Stomach (tissue), 9 donors: Measurements from ENCODE around the gene LRIG3. TPM values are rescaled to one million over a fixed set of nuclear protein-coding genes. Genes with fewer than 3 reads are reported as not detected.

Experiments used
- DNase-seq, 2 donors: peaks; one replicate each; pipeline versions ENCODE4 v3.0.0 to v3.0.0-alpha.2; 2013 to 2019
- H3K27ac ChIP-seq, 5 donors: fragments of 200-600 bp in 4 of 5; sonication (generic) in 4 of 5; one replicate each; pipeline ENCODE4 v1.5.1; 2013 to 2019; ENCODE audit warnings: mild to moderate bottlenecking in 1 of 5, moderate library complexity in 1 of 5
- H3K27me3 ChIP-seq, 3 donors: fragments of 200-600 bp; sonication (generic); one replicate each; pipeline ENCODE4 v1.5.1; 2017 to 2019; ENCODE audit warnings: mixed run types in 1 of 3
- H3K36me3 ChIP-seq, 4 donors: fragments of 200-600 bp; sonication (generic); 1 replicate in 3 of 4; 2 replicates in 1 of 4; pipeline ENCODE4 v1.5.1; 2016 to 2019
- H3K4me1 ChIP-seq, 4 donors: fragments of 200-600 bp; sonication (generic); one replicate each; pipeline ENCODE4 v1.5.1; 2016 to 2019
- H3K4me3 ChIP-seq, 4 donors: fragments of 200-600 bp; sonication (generic) in 3 of 4; one replicate each; pipeline ENCODE4 v1.5.1; 2016 to 2019; ENCODE audit warnings: mild to moderate bottlenecking in 1 of 4
- H3K9me3 ChIP-seq, 4 donors: fragments of 200-600 bp; sonication (generic); one replicate each; pipeline ENCODE4 v1.5.1; 2016 to 2019
- EP300 ChIP-seq: sonication (generic); formaldehyde crosslinking; IDR thresholded peaks from one replicate; pipeline ENCODE4 v1.6.1; 2017; ENCODE audit warnings: antibody characterized with exemption
- POLR2A ChIP-seq, 4 donors: fragments of 450-650 bp; IDR thresholded peaks; one replicate each; pipeline ENCODE4 v1.6.1; 2016; ENCODE audit warnings: antibody characterized with exemption in 4 of 4, control low read depth in 2 of 4, mild to moderate bottlenecking in 1 of 4, moderate library complexity in 1 of 4
- POLR2AphosphoS5 ChIP-seq, 3 donors: sonication (generic); formaldehyde crosslinking; IDR thresholded peaks; one replicate each; pipeline ENCODE4 v1.6.1; 2016; ENCODE audit warnings: antibody characterized with exemption in 3 of 3
- WGBS, 5 donors: extraction: QIAGEN DNeasy Blood & Tissue Kit in 3 of 5; methylation state at CpG; one replicate each; pipeline versions ENCODE4 v1.1.5 to v1.1.7; 2013 to 2018; 5-methylcytosine and 5-hydroxymethylcytosine counted together
- intact Hi-C: fragments of 100-400 bp; cut with DNase I; formaldehyde crosslinking; loops from one replicate; pipeline ENCODE4 v1.15.1; 2023; ENCODE audit warnings: low total_unique reads
- polyA plus RNA-seq, 3 donors: library from polyadenylated mRNA; stranded (reverse); fragments of 200-250 nt; gene quantifications; one replicate each; pipeline ENCODE4 v1.2.3, GENCODE V29; 2013
- total RNA-seq, 5 donors: library from RNA; depleted of rRNA; stranded (reverse); fragments of >200 nt; gene quantifications; one replicate each; pipeline versions ENCODE4 v1.1.0 to v1.2.3, GENCODE V29; 2014 to 2016
- TF ChIP-seq, protein P1 (sequence below), 7 experiments: fragments of 450-650 bp in 4 of 7; fragments of 200-600 bp in 3 of 7; sonication (generic) in 3 of 7; IDR thresholded peaks; one replicate each; pipeline ENCODE4 v1.5.1; 2016 to 2019; ENCODE audit warnings: antibody characterized with exemption in 7 of 7, control low read depth in 2 of 7, mild to moderate bottlenecking in 1 of 7
- donor health status: healthy with polysubstance abuse.
- donor health status: Bipolar disorder and iron deficiency.
- donor health status: healthy.

LRIG3 gene
- total and polyA plus RNA-seq, 8 donors, result 4.8 to 330 (median 45.3) TPM

DNA sequence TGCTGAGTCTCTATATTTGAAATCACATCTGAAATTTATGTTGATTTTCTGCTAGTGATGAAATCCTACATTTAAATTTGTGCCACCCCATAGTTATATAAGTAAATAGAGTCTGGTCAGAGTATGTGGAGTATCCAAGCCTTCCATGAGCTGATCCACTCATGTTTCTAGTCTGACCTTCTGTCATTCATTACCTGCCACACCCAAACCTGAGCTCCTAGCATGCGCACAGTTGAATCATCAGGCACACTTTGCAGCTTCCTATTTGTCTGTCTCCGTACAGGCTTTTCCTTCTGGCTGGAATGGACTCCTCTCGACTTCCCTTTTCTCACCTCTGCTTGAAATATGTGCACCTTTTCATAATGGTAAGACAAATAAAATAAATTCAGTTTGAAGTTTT is 45.3 kb upstream of the LRIG3 start:
- H3K4me3 ChIP-seq, result no peak overlapping the region
- H3K9me3 ChIP-seq, result no peaks in the 10 kb centered on the region
- H3K4me1 ChIP-seq, result no peaks in the 10 kb centered on the region
- no peaks in the 10 kb centered on the region for H3K27me3 ChIP-seq
- DNase-seq, result no peak
- H3K27ac ChIP-seq, result no peak overlapping the region
- no peaks in the 10 kb centered on the region for H3K36me3 ChIP-seq
- 76 to 96% (median 92%) methylated on average over 3 of the region's 3 CpGs for WGBS, 5 donors
- TF ChIP-seq POLR2AphosphoS5 (IDR thresholded peaks at IDR 0.05), result no peak
- no peak for TF ChIP-seq POLR2A (IDR thresholded peaks at IDR 0.05)
- TF ChIP-seq EP300, result no peak
- TF ChIP-seq, protein P1, sequence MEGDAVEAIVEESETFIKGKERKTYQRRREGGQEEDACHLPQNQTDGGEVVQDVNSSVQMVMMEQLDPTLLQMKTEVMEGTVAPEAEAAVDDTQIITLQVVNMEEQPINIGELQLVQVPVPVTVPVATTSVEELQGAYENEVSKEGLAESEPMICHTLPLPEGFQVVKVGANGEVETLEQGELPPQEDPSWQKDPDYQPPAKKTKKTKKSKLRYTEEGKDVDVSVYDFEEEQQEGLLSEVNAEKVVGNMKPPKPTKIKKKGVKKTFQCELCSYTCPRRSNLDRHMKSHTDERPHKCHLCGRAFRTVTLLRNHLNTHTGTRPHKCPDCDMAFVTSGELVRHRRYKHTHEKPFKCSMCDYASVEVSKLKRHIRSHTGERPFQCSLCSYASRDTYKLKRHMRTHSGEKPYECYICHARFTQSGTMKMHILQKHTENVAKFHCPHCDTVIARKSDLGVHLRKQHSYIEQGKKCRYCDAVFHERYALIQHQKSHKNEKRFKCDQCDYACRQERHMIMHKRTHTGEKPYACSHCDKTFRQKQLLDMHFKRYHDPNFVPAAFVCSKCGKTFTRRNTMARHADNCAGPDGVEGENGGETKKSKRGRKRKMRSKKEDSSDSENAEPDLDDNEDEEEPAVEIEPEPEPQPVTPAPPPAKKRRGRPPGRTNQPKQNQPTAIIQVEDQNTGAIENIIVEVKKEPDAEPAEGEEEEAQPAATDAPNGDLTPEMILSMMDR (IDR thresholded peaks at IDR 0.05), result no peak
- intact Hi-C loops, result no loop called here

DNA sequence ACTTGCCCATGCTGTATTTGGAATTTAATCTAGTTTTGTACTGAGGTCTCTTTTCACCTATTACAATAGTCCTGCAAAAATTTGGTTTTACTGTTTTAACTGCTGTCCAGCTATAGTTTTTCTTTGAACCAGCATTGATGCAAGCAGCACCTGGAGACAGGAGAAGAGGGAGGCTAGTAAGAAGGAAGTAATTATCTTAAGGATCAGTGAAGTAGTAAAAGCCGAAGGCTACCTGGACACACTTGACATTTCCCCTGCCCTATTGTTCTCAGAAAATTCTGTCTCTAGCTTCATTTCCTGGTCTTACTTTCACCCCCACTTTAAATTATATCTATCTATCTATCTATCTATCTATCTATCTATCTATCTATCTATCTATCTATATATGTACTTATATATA is 43.5 kb upstream of the LRIG3 start:
- H3K36me3 ChIP-seq, result no peaks in the 10 kb centered on the region
- TF ChIP-seq POLR2AphosphoS5 (IDR thresholded peaks at IDR 0.05), result no peak
- no peak overlapping the region for H3K4me3 ChIP-seq
- H3K27ac ChIP-seq, result no peak overlapping the region
- H3K9me3 ChIP-seq, result no peaks in the 10 kb centered on the region
- no peaks in the 10 kb centered on the region for H3K4me1 ChIP-seq
- 53 to 77% (median 74%) methylated on average over 1 of the region's 1 CpG for WGBS, 5 donors
- intact Hi-C loops, result no loop called here
- DNase-seq, result no peak
- no peaks in the 10 kb centered on the region for H3K27me3 ChIP-seq

DNA sequence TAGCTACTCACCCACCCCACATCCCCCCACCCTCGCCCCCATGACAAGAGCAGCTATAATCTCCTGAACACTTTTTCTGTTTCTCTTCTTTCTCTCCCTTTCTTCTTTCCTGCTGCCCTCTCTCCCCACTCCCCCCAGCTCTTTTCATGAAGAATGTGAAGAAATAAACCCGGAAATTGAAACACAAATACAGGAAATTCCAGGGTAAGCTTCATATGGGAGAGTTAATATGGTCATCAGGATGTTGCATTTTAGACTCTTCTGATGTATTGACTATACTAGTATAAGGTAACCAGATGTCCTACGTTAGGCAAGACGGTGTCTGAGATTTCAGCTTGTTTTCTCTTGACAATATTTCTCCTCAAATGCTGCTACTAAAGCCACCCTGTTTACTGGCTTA is 41.6 kb upstream of the LRIG3 start:
- no peaks in the 10 kb centered on the region for H3K9me3 ChIP-seq
- H3K27ac ChIP-seq, result no peak overlapping the region
- H3K4me1 ChIP-seq, result no peaks in the 10 kb centered on the region
- no peaks in the 10 kb centered on the region for H3K27me3 ChIP-seq
- no peak for DNase-seq
- H3K36me3 ChIP-seq, result no peaks in the 10 kb centered on the region
- no peak overlapping the region for H3K4me3 ChIP-seq
- 59 to 77% (median 68%) methylated on average over 4 of the region's 4 CpGs for WGBS, 5 donors
- no peak for TF ChIP-seq EP300
- no peak for TF ChIP-seq POLR2AphosphoS5 (IDR thresholded peaks at IDR 0.05)
- TF ChIP-seq POLR2A (IDR thresholded peaks at IDR 0.05), result no peak
- TF ChIP-seq, protein P1 (IDR thresholded peaks at IDR 0.05), result no peak
- intact Hi-C loops, result no loop called here

DNA sequence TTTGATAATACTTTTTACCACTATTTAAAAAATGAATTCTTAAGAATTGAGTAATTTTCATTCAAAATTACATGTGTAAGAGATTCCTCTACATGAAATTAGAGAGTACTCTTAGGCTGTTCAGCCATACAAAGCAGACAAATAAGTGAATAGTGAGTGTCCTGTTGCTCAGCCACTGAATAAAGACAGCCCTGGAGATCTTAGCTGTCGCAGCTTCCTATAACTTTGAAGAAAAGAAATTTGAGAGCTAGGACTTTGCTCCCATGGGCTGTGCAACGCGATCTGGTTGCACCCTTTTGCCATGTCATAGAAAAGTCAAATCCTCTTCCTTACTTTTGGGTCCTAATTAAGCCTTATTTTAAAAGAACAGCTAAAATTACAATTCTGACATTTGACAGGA is 40.9 kb upstream of the LRIG3 start:
- Histone ChIP-seq H3K27ac (no peak overlapping the region), H3K4me1 (no peaks in the 10 kb centered on the region), H3K27me3 (no peaks in the 10 kb centered on the region), H3K9me3 (no peaks in the 10 kb centered on the region), H3K4me3 (no peak overlapping the region), H3K36me3 (no peaks in the 10 kb centered on the region)
- TF ChIP-seq EP300 (no peak), POLR2A (IDR thresholded peaks at IDR 0.05) (no peak), POLR2AphosphoS5 (IDR thresholded peaks at IDR 0.05) (no peak)
- TF ChIP-seq, protein P1 (IDR thresholded peaks at IDR 0.05), result no peak
- no peak for DNase-seq
- intact Hi-C loops, result no loop called here
- 61 to 83% (median 62%) methylated on average over 3 of the region's 3 CpGs for WGBS, 5 donors

DNA sequence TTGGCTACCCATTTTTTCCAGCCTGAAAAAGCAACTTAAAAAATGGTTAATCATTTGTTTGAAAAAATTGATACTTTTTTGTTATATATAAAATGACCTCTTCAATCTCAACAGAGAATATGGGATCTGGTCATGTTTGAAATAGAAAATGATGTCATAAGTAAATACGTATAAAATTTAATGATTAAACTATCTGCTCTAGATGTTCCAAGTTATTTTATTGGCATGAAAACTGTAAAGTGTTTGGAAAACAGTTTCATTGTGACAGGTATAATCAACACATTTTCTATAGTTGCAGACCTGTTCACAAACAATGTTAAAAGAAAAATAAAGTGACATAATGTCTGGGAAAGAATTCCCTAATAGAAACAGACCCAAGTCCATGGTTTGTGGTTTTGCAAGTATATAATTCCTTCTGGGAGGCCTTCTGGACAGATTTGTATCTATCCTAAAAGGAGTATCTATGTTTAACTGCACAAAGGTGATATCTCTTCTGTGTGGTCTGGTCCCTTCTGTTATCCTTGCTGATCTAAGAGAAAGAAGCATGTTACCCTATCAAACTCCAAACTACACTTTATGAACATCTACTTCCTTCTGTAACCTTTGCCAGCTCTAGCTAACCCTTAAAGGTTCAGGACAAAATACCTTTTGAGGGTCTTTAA is 39.5 kb upstream of the LRIG3 start:
- TF ChIP-seq POLR2AphosphoS5 (IDR thresholded peaks at IDR 0.05) (no peak), POLR2A (IDR thresholded peaks at IDR 0.05) (no peak), EP300 (no peak)
- TF ChIP-seq, protein P1 (IDR thresholded peaks at IDR 0.05), result no peak
- no peaks in the 10 kb centered on the region for H3K4me1 ChIP-seq
- no peaks in the 10 kb centered on the region for H3K27me3 ChIP-seq
- no peak overlapping the region for H3K27ac ChIP-seq
- no peaks in the 10 kb centered on the region for H3K9me3 ChIP-seq
- no peaks in the 10 kb centered on the region for H3K36me3 ChIP-seq
- no peak for DNase-seq
- H3K4me3 ChIP-seq, result no peak overlapping the region
- 28 to 63% (median 49%) methylated on average over 1 of the region's 1 CpG for WGBS, 5 donors
- intact Hi-C loops, result no loop called here
